WERI-Rb-1 (cell line): Measurements from ENCODE around the gene PKDREJ.
A peak's percentile ranks its signal among the peaks of the same experiment; 100 is the strongest.

Experiments used
- DNase-seq: peaks from one replicate; pipeline ENCODE4 v3.0.0-alpha.2; 2020
- H3K27ac ChIP-seq: fragments of 250-450 bp; sonication (Bioruptor Pico); 2 replicates; pipeline ENCODE4 v1.5.1; 2020; ENCODE audit warnings: mild to moderate bottlenecking, moderate library complexity
- H3K27me3 ChIP-seq: fragments of 250-450 bp; sonication (Bioruptor Pico); 2 replicates; pipeline ENCODE4 v1.5.1; 2021; ENCODE audit warnings: mild to moderate bottlenecking, low read depth, moderate library complexity; ENCODE audit not compliant: insufficient read depth, severe bottlenecking
- H3K36me3 ChIP-seq: fragments of 250-450 bp; sonication (Bioruptor Pico); 2 replicates; pipeline ENCODE4 v1.5.1; 2020; ENCODE audit warnings: mild to moderate bottlenecking, moderate library complexity
- H3K4me3 ChIP-seq: 2 replicates; pipeline ENCODE4 v1.5.1; 2011; ENCODE audit warnings: low read depth, mild to moderate bottlenecking, control low read depth, low read length
- H3K9me3 ChIP-seq: fragments of 250-450 bp; sonication (Bioruptor Pico); 2 replicates; pipeline ENCODE4 v1.5.1; 2021; ENCODE audit warnings: mild to moderate bottlenecking, moderate library complexity; ENCODE audit not compliant: severe bottlenecking
- CTCF ChIP-seq: IDR thresholded peaks from 2 replicates; pipeline ENCODE4 v1.5.1; 2011; ENCODE audit warnings: low read depth, mild to moderate bottlenecking, control low read depth, inconsistent platforms, low read length

Gene PKDREJ

GRCh38 chr22:46251266-46251665 is 11.9 kb downstream of the PKDREJ start:
- H3K9me3 ChIP-seq = peaks cover 2% of the 10 kb centered on the region
- no peak for TF ChIP-seq CTCF
- no peaks in the 10 kb centered on the region for H3K27me3 ChIP-seq
- H3K4me3 ChIP-seq = peak overlapping the region; percentile 87
- no peak for DNase-seq
- H3K27ac ChIP-seq = peak overlapping the region; percentile 90
- H3K36me3 ChIP-seq = no peaks in the 10 kb centered on the region

- no peaks in the 10 kb centered on the region for H3K27me3 ChIP-seq
- H3K9me3 ChIP-seq = peaks cover 2% of the 10 kb centered on the region
- peak overlapping the region; percentile 87 for H3K4me3 ChIP-seq
- no peaks in the 10 kb centered on the region for H3K36me3 ChIP-seq
- TF ChIP-seq CTCF = no peak
- peak; percentile 20 for DNase-seq
- H3K27ac ChIP-seq = peak overlapping the region; percentile 90
These were observed 12.4 kb downstream of the PKDREJ start for GRCh38 chr22:46250783-46251125.

GRCh38 chr22:46250035-46250782 is 12.9 kb downstream of the PKDREJ start, which contains the start of gene CDPF1:
Gene CDPF1 (minus strand): TSS chr22:46250293. CDS start chr22:46248284, 2,009 bp downstream.
- Histone ChIP-seq H3K36me3 (no peaks in the 10 kb centered on the region), H3K9me3 (peaks cover 2% of the 10 kb centered on the region), H3K27me3 (no peaks in the 10 kb centered on the region), H3K4me3 (peak within 1 kb of the TSS; percentile 87), H3K27ac (peak within 1 kb of the TSS; percentile 90)
- TF ChIP-seq CTCF = no peak
- DNase-seq = peak; percentile 93

- Histone ChIP-seq H3K27ac (no peak overlapping the region), H3K27me3 (no peaks in the 10 kb centered on the region), H3K36me3 (no peaks in the 10 kb centered on the region), H3K4me3 (no peak overlapping the region), H3K9me3 (peaks cover 2% of the 10 kb centered on the region)
- TF ChIP-seq CTCF = no peak
- DNase-seq = no peak
These were observed 15.6 kb downstream of the PKDREJ start for GRCh38 chr22:46247443-46247975.

GRCh38 chr22:46246178-46246577 is 17.0 kb downstream of the PKDREJ start:
- no peak for TF ChIP-seq CTCF
- H3K9me3 ChIP-seq = no peaks in the 10 kb centered on the region
- no peaks in the 10 kb centered on the region for H3K27me3 ChIP-seq
- DNase-seq = no peak
- H3K36me3 ChIP-seq = no peaks in the 10 kb centered on the region
- H3K4me3 ChIP-seq = no peak overlapping the region
- H3K27ac ChIP-seq = no peak overlapping the region
